Mucosa of rectum (tissue), 2 donors: ENCODE data around the gene DISP2.
A peak's percentile ranks its signal among the peaks of the same experiment; 100 is the strongest.

Experiments
- H3K27ac ChIP-seq, 2 donors: one replicate each; pipeline ENCODE4 v1.7.0; 2013; ENCODE audit warnings: inconsistent platforms in 2 of 2, low read depth in 2 of 2, low read length in 2 of 2
- H3K27me3 ChIP-seq, 2 donors: one replicate each; pipeline ENCODE4 v1.7.0; 2013; ENCODE audit warnings: low read length in 2 of 2; ENCODE audit not compliant: control insufficient read depth in 2 of 2, insufficient read depth in 2 of 2
- H3K36me3 ChIP-seq, 2 donors: one replicate each; pipeline ENCODE4 v1.7.0; 2013; ENCODE audit warnings: low read length in 2 of 2; ENCODE audit not compliant: control insufficient read depth in 2 of 2, insufficient read depth in 2 of 2
- H3K4me1 ChIP-seq, 2 donors: one replicate each; pipeline ENCODE4 v1.7.0; 2013; ENCODE audit warnings: low read length in 2 of 2, mild to moderate bottlenecking in 1 of 2; ENCODE audit not compliant: control insufficient read depth in 2 of 2, insufficient read depth in 2 of 2
- H3K4me3 ChIP-seq, 2 donors: one replicate each; pipeline ENCODE4 v1.7.0; 2013; ENCODE audit warnings: low read length in 2 of 2
- H3K9ac ChIP-seq, 2 donors: one replicate each; pipeline ENCODE4 v1.7.0; 2013; ENCODE audit warnings: low read length in 2 of 2, low read depth in 1 of 2, mild to moderate bottlenecking in 1 of 2
- H3K9me3 ChIP-seq, 2 donors: one replicate each; pipeline ENCODE4 v1.7.0; 2013; ENCODE audit warnings: low read length in 2 of 2; ENCODE audit not compliant: control insufficient read depth in 2 of 2
- donor health status: healthy.
- donor health status: Normal muscosa, but diverticular disease.

The DISP2 gene

GRCh38 chr15:40409366-40409765 lies 51.3 kb downstream of the DISP2 start:
- Histone ChIP-seq H3K9ac (no peak overlapping the region), H3K9me3 (no peaks in the 10 kb centered on the region), H3K4me1 (peaks cover 13 to 14% of the 10 kb centered on the region in 2 donors), H3K27ac (no peak overlapping the region), H3K27me3 (no peaks in the 10 kb centered on the region), H3K36me3 (peaks cover 25 to 44% of the 10 kb centered on the region in 2 donors), H3K4me3 (no peak overlapping the region)

- H3K9ac ChIP-seq = no peak overlapping the region
- no peak overlapping the region for H3K27ac ChIP-seq
- peaks cover 31 to 55% of the 10 kb centered on the region in 2 donors for H3K36me3 ChIP-seq
- no peak overlapping the region for H3K4me3 ChIP-seq
- H3K27me3 ChIP-seq = no peaks in the 10 kb centered on the region
- H3K4me1 ChIP-seq = peaks cover 8 to 9% of the 10 kb centered on the region in 2 donors
- no peaks in the 10 kb centered on the region for H3K9me3 ChIP-seq
These were observed 52.5 kb downstream of the DISP2 start for GRCh38 chr15:40410476-40410875.

GRCh38 chr15:40412095-40412759 lies 54.2 kb downstream of the DISP2 start:
- Histone ChIP-seq H3K9me3 (no peaks in the 10 kb centered on the region), H3K36me3 (peaks cover 37 to 63% of the 10 kb centered on the region in 2 donors), H3K27me3 (no peaks in the 10 kb centered on the region), H3K4me1 (peaks cover 2 to 3% of the 10 kb centered on the region in 2 donors), H3K9ac (no peak overlapping the region), H3K4me3 (no peak overlapping the region), H3K27ac (no peak overlapping the region)

GRCh38 chr15:40413036-40413435 lies 55.0 kb downstream of the DISP2 start:
- no peaks in the 10 kb centered on the region for H3K27me3 ChIP-seq
- H3K4me3 ChIP-seq = no peak overlapping the region
- H3K4me1 ChIP-seq = peaks cover 2 to 3% of the 10 kb centered on the region in 2 donors
- H3K9me3 ChIP-seq = no peaks in the 10 kb centered on the region
- peaks cover 37 to 63% of the 10 kb centered on the region in 2 donors for H3K36me3 ChIP-seq
- no peak overlapping the region for H3K9ac ChIP-seq
- no peak overlapping the region for H3K27ac ChIP-seq

GRCh38 chr15:40414816-40415215 lies 56.8 kb downstream of the DISP2 start:
- no peaks in the 10 kb centered on the region for H3K27me3 ChIP-seq
- H3K9me3 ChIP-seq = no peaks in the 10 kb centered on the region
- H3K36me3 ChIP-seq = peaks cover 37 to 62% of the 10 kb centered on the region in 2 donors
- H3K9ac ChIP-seq = no peak overlapping the region
- no peak overlapping the region for H3K4me3 ChIP-seq
- H3K4me1 ChIP-seq = peaks cover 2 to 3% of the 10 kb centered on the region in 2 donors
- no peak overlapping the region for H3K27ac ChIP-seq

GRCh38 chr15:40415226-40415625 lies 57.2 kb downstream of the DISP2 start:
- Histone ChIP-seq H3K4me1 (peaks cover 4 to 7% of the 10 kb centered on the region in 2 donors), H3K27ac (no peak overlapping the region), H3K4me3 (no peak overlapping the region), H3K27me3 (no peaks in the 10 kb centered on the region), H3K36me3 (peaks cover 36 to 59% of the 10 kb centered on the region in 2 donors), H3K9ac (no peak overlapping the region), H3K9me3 (no peaks in the 10 kb centered on the region)

- Histone ChIP-seq H3K9ac (no peak overlapping the region), H3K27ac (no peak overlapping the region), H3K36me3 (peaks cover 28 to 50% of the 10 kb centered on the region in 2 donors), H3K4me3 (no peak overlapping the region), H3K4me1 (peaks cover 6 to 15% of the 10 kb centered on the region in 2 donors), H3K27me3 (no peaks in the 10 kb centered on the region), H3K9me3 (no peaks in the 10 kb centered on the region)
These were observed 58.0 kb downstream of the DISP2 start for GRCh38 chr15:40416056-40416455.

GRCh38 chr15:40418126-40418525 lies 60.1 kb downstream of the DISP2 start:
- Histone ChIP-seq H3K9me3 (no peaks in the 10 kb centered on the region), H3K4me3 (no peak overlapping the region), H3K36me3 (peaks cover 19 to 33% of the 10 kb centered on the region in 2 donors), H3K9ac (no peak overlapping the region), H3K27me3 (no peaks in the 10 kb centered on the region), H3K27ac (no peak overlapping the region), H3K4me1 (peaks cover 13 to 21% of the 10 kb centered on the region in 2 donors)

GRCh38 chr15:40420071-40420713 lies 62.2 kb downstream of the DISP2 start:
- no peaks in the 10 kb centered on the region for H3K27me3 ChIP-seq
- peaks cover 9 to 14% of the 10 kb centered on the region in 2 donors for H3K36me3 ChIP-seq
- H3K4me1 ChIP-seq = peaks cover 13 to 21% of the 10 kb centered on the region in 2 donors
- H3K9ac ChIP-seq = peak overlapping the region in 1 of 2 donors; percentile 58
- H3K27ac ChIP-seq = peak overlapping the region; percentile 68 to 71
- no peaks in the 10 kb centered on the region for H3K9me3 ChIP-seq
- H3K4me3 ChIP-seq = no peak overlapping the region

- Histone ChIP-seq H3K9me3 (no peaks in the 10 kb centered on the region), H3K4me3 (no peak overlapping the region), H3K9ac (peak overlapping the region; percentile 14 to 58), H3K27me3 (no peaks in the 10 kb centered on the region), H3K4me1 (peaks cover 13 to 21% of the 10 kb centered on the region in 2 donors), H3K27ac (peak overlapping the region; percentile 68 to 71), H3K36me3 (peaks cover 4 to 8% of the 10 kb centered on the region in 2 donors)
These were observed 62.8 kb downstream of the DISP2 start for GRCh38 chr15:40420793-40421192.
